Body of pancreas (tissue), 4 donors: Measurements from ENCODE around the gene KIF1B. TPM values are rescaled to one million over a fixed set of nuclear protein-coding genes. Genes with fewer than 3 reads are reported as not detected.
"Not testable (repeated sequence)": the region's sequence is repeated elsewhere in the genome, so short reads cannot be mapped to it uniquely, and the experiment has no call there.

Source experiments
- ATAC-seq: fragments of 150-250 bp; one replicate; pipeline ENCODE4 v1.9.1; 2016
- DNase-seq, 4 donors: peaks; one replicate each; pipeline ENCODE4 v3.0.0-alpha.2; 2019
- H3K27ac ChIP-seq, 4 donors: fragments of 200-600 bp; sonication (generic); 1 replicate in 3 of 4; 2 replicates in 1 of 4; pipeline versions ENCODE4 v1.5.1 to v1.6.1; 2016 to 2019; ENCODE audit warnings: mild to moderate bottlenecking in 1 of 4, mixed read lengths in 1 of 4, moderate library complexity in 1 of 4
- H3K27me3 ChIP-seq, 2 donors: fragments of 200-600 bp; sonication (generic); one replicate each; pipeline ENCODE4 v1.6.0; 2016; ENCODE audit warnings: mild to moderate bottlenecking in 1 of 2
- H3K36me3 ChIP-seq, 2 donors: fragments of 200-600 bp; sonication (generic); replicated peaks in 1 of 2; 2 replicates each; pipeline ENCODE4 v1.5.1; 2016; ENCODE audit warnings: low read depth in 2 of 2; ENCODE audit not compliant: insufficient read depth in 1 of 2
- H3K4me1 ChIP-seq: fragments of 200-600 bp; sonication (generic); one replicate; pipeline ENCODE4 v1.6.0; 2016
- H3K4me3 ChIP-seq, 2 donors: fragments of 200-600 bp; sonication (generic); 1 replicate in 1 of 2; 2 replicates in 1 of 2; pipeline ENCODE4 v1.5.1; 2016 to 2019
- H3K9me3 ChIP-seq, 3 donors: fragments of 200-600 bp; sonication (generic); 1 replicate in 2 of 3; 2 replicates in 1 of 3; pipeline ENCODE4 v1.5.1; 2016
- CTCF ChIP-seq, 7 experiments: fragments of 450-650 bp in 4 of 7; fragments of 200-600 bp in 3 of 7; sonication (generic) in 3 of 7; IDR thresholded peaks; one replicate each; pipeline ENCODE4 v1.5.1; 2016 to 2019; ENCODE audit warnings: antibody characterized with exemption in 7 of 7
- POLR2A ChIP-seq, 3 donors: fragments of 450-650 bp; IDR thresholded peaks; one replicate each; pipeline ENCODE4 v1.6.1; 2016; ENCODE audit warnings: antibody characterized with exemption in 3 of 3, mild to moderate bottlenecking in 2 of 3
- WGBS, 2 donors: methylation state at CpG; one replicate each; pipeline ENCODE4 v1.1.5; 2017; 5-methylcytosine and 5-hydroxymethylcytosine counted together
- intact Hi-C: fragments of 100-400 bp; cut with DNase I; formaldehyde crosslinking; loops from one replicate; pipeline ENCODE4 v1.15.1; 2023
- total RNA-seq, 2 donors: library from RNA; depleted of rRNA; stranded (reverse); fragments of >200 nt; gene quantifications; one replicate each; pipeline ENCODE4 v1.1.0, GENCODE V29; 2016

KIF1B gene
- total RNA-seq, 2 donors from 2014 or later, result 39.2 to 46.8 TPM

- Histone ChIP-seq H3K4me3 (no peak overlapping the region), H3K36me3 (peaks cover 7 to 13% of the 10 kb centered on the region in 2 donors), H3K4me1 (peaks cover 22% of the 10 kb centered on the region), H3K27ac (no peak overlapping the region), H3K27me3 (no peaks in the 10 kb centered on the region), H3K9me3 (no peaks in the 10 kb centered on the region)
- ATAC-seq (no peak), DNase-seq (no peak)
- TF ChIP-seq POLR2A (IDR thresholded peaks at IDR 0.05) (no peak), CTCF (IDR thresholded peaks at IDR 0.05) (no peak)
- WGBS, 2 donors, result 85 to 95% methylated on average over 9 of the region's 9 CpGs
- intact Hi-C loops, result no loop called here
These were observed 192.4 kb downstream of the KIF1B start for GRCh38 chr1:10402729-10403274.

- peaks cover 7 to 32% of the 10 kb centered on the region in 2 donors for H3K36me3 ChIP-seq
- no peak for TF ChIP-seq CTCF (IDR thresholded peaks at IDR 0.05)
- TF ChIP-seq POLR2A (IDR thresholded peaks at IDR 0.05), result no peak
These were observed 196.8 kb downstream of the KIF1B start for GRCh38 chr1:10407201-10407600.

GRCh38 chr1:10415211-10415930 lies 205.0 kb downstream of the KIF1B start:
- Histone ChIP-seq H3K4me1 (no peaks in the 10 kb centered on the region), H3K27me3 (no peaks in the 10 kb centered on the region), H3K4me3 (no peak overlapping the region), H3K36me3 (peaks cover 0 to 35% of the 10 kb centered on the region in 2 donors), H3K9me3 (no peaks in the 10 kb centered on the region), H3K27ac (peak overlapping the region in 1 of 4 donors; percentile 59)
- intact Hi-C loops, result no loop called here
- TF ChIP-seq CTCF (IDR thresholded peaks at IDR 0.05) (no peak), POLR2A (IDR thresholded peaks at IDR 0.05) (no peak)
- no peak for ATAC-seq
- peak in 1 of 4 donors; percentile 45 for DNase-seq
- 82 to 85% methylated on average over 6 of the region's 6 CpGs for WGBS, 2 donors

More at GRCh38 chr1:10407201-10407600, 196.8 kb downstream of the KIF1B start:
- ATAC-seq, result no peak
- no peaks in the 10 kb centered on the region for H3K27me3 ChIP-seq
- 73 to 94% methylated on average over 2 of the region's 2 CpGs for WGBS, 2 donors
- no peak overlapping the region for H3K4me3 ChIP-seq
- no peak overlapping the region for H3K27ac ChIP-seq
- no peak for DNase-seq
- H3K4me1 ChIP-seq, result no peaks in the 10 kb centered on the region
- intact Hi-C loops, result no loop called here
- no peaks in the 10 kb centered on the region for H3K9me3 ChIP-seq

GRCh38 chr1:10415967-10416366 lies 205.6 kb downstream of the KIF1B start:
- H3K9me3 ChIP-seq, intact Hi-C loops, DNase-seq, H3K27me3 ChIP-seq, H3K27ac ChIP-seq, ATAC-seq, H3K4me3 ChIP-seq, H3K4me1 ChIP-seq: not testable (repeated sequence)
- H3K36me3 ChIP-seq, result peaks cover 0 to 33% of the 10 kb centered on the region in 2 donors
- 93 to 98% methylated on average over 1 of the region's 1 CpG for WGBS, 2 donors

GRCh38 chr1:10418741-10419140 lies 208.4 kb downstream of the KIF1B start:
- H3K9me3 ChIP-seq, H3K27me3 ChIP-seq, intact Hi-C loops, ATAC-seq, H3K27ac ChIP-seq, DNase-seq, H3K4me3 ChIP-seq, H3K4me1 ChIP-seq: not testable (repeated sequence)
- 90 to 93% methylated on average over 8 of the region's 8 CpGs for WGBS, 2 donors
- peaks cover 0 to 20% of the 10 kb centered on the region in 2 donors for H3K36me3 ChIP-seq
